Liver (tissue), 9 donors: Measurements from ENCODE around the gene PHKB. TPM values are rescaled to one million over a fixed set of nuclear protein-coding genes. Genes with fewer than 3 reads are reported as not detected.

Experiments used
- DNase-seq: peaks from one replicate; pipeline ENCODE4 v3.0.0-alpha.2; 2017; ENCODE audit warnings: low spot score
- H3K27ac ChIP-seq, 2 donors: one replicate each; pipeline ENCODE4 v1.7.0; 2013; ENCODE audit warnings: inconsistent platforms in 2 of 2, low read length in 2 of 2, control low read depth in 1 of 2, low read depth in 1 of 2, mild to moderate bottlenecking in 1 of 2
- H3K27me3 ChIP-seq, 4 donors: one replicate each; pipeline versions ENCODE4 v1.6.1 to v1.7.0; 2013; ENCODE audit warnings: low read length in 3 of 4, inconsistent platforms in 1 of 4, mild to moderate bottlenecking in 1 of 4, moderate library complexity in 1 of 4; ENCODE audit not compliant: control insufficient read depth in 4 of 4, insufficient read depth in 4 of 4
- H3K36me3 ChIP-seq, 4 donors: one replicate each; pipeline versions ENCODE4 v1.6.1 to v1.7.0; 2013; ENCODE audit warnings: low read length in 3 of 4, mild to moderate bottlenecking in 3 of 4, low read depth in 1 of 4, moderate library complexity in 1 of 4; ENCODE audit not compliant: control insufficient read depth in 4 of 4, insufficient read depth in 3 of 4
- H3K4me1 ChIP-seq, 4 donors: one replicate each; pipeline versions ENCODE4 v1.6.1 to v1.7.0; 2013; ENCODE audit warnings: low read length in 3 of 4, mild to moderate bottlenecking in 3 of 4, moderate library complexity in 1 of 4; ENCODE audit not compliant: control insufficient read depth in 4 of 4, insufficient read depth in 4 of 4
- H3K4me3 ChIP-seq, 3 donors: one replicate each; pipeline versions ENCODE4 v1.6.1 to v1.7.0; 2013; ENCODE audit warnings: low read length in 3 of 3, control low read depth in 1 of 3, low read depth in 1 of 3, mild to moderate bottlenecking in 1 of 3
- H3K9ac ChIP-seq, 2 donors: one replicate each; pipeline ENCODE4 v1.7.0; 2013; ENCODE audit warnings: low read length in 2 of 2, mild to moderate bottlenecking in 2 of 2, moderate library complexity in 2 of 2, control low read depth in 1 of 2, low read depth in 1 of 2
- H3K9me3 ChIP-seq, 4 donors: one replicate each; pipeline versions ENCODE4 v1.6.1 to v1.7.0; 2013; ENCODE audit warnings: low read length in 3 of 4; ENCODE audit not compliant: control insufficient read depth in 4 of 4
- ATF3 ChIP-seq: IDR thresholded peaks from 2 replicates; pipeline ENCODE4 v1.6.1; 2016; ENCODE audit warnings: antibody characterized with exemption
- CTCF ChIP-seq: fragments of 150-350 bp; IDR thresholded peaks from 2 replicates; pipeline ENCODE4 v1.5.1; 2017; ENCODE audit warnings: improper control_type of control experiment, low read depth, low read length; ENCODE audit not compliant: missing input control
- EGR1 ChIP-seq, 2 donors: IDR thresholded peaks; 2 replicates each; pipeline ENCODE4 v1.6.1; 2016 to 2018; ENCODE audit warnings: antibody characterized with exemption in 2 of 2, low read depth in 2 of 2
- FOXA1 ChIP-seq: IDR thresholded peaks from 2 replicates; pipeline ENCODE4 v1.6.1; 2016; ENCODE audit warnings: antibody characterized with exemption
- FOXA2 ChIP-seq: IDR thresholded peaks from 2 replicates; pipeline ENCODE4 v1.6.1; 2016; ENCODE audit warnings: antibody characterized with exemption
- GABPA ChIP-seq, 2 donors: IDR thresholded peaks in 1 of 2; conservative IDR thresholded peaks in 1 of 2; 2 replicates each; pipeline ENCODE4 v1.6.1; 2016; ENCODE audit warnings: antibody characterized with exemption in 2 of 2, mild to moderate bottlenecking in 1 of 2, moderate library complexity in 1 of 2
- HNF4A ChIP-seq, 2 donors: conservative IDR thresholded peaks; 2 replicates each; pipeline ENCODE4 v1.6.1; 2016; ENCODE audit warnings: antibody characterized with exemption in 2 of 2, mild to moderate bottlenecking in 2 of 2
- HNF4G ChIP-seq: IDR thresholded peaks from 2 replicates; pipeline ENCODE4 v1.6.1; 2016; ENCODE audit warnings: antibody characterized with exemption
- JUND ChIP-seq, 2 donors: IDR thresholded peaks; 2 replicates each; pipeline ENCODE4 v1.6.1; 2016; ENCODE audit warnings: antibody characterized with exemption in 2 of 2
- MAX ChIP-seq: IDR thresholded peaks from 2 replicates; pipeline ENCODE4 v1.6.1; 2016; ENCODE audit warnings: antibody characterized with exemption
- NR2F2 ChIP-seq: IDR thresholded peaks from 2 replicates; pipeline ENCODE4 v1.6.1; 2016; ENCODE audit warnings: antibody characterized with exemption
- RAD21 ChIP-seq, 2 donors: IDR thresholded peaks; 2 replicates each; pipeline ENCODE4 v1.6.1; 2016; ENCODE audit warnings: antibody characterized with exemption in 2 of 2, mild to moderate bottlenecking in 2 of 2
- REST ChIP-seq: IDR thresholded peaks from 2 replicates; pipeline ENCODE4 v1.6.1; 2016; ENCODE audit warnings: antibody characterized with exemption, mild to moderate bottlenecking
- RXRA ChIP-seq, 2 donors: IDR thresholded peaks; 2 replicates each; pipeline ENCODE4 v1.6.1; 2017 to 2018; ENCODE audit warnings: antibody characterized with exemption in 2 of 2, mild to moderate bottlenecking in 1 of 2
- SP1 ChIP-seq: IDR thresholded peaks from 2 replicates; pipeline ENCODE4 v1.6.1; 2018; ENCODE audit warnings: antibody characterized with exemption, mild to moderate bottlenecking
- TAF1 ChIP-seq: conservative IDR thresholded peaks from 2 replicates; pipeline ENCODE4 v1.6.1; 2016; ENCODE audit warnings: antibody characterized with exemption, mild to moderate bottlenecking
- YY1 ChIP-seq: IDR thresholded peaks from 2 replicates; pipeline ENCODE4 v1.6.1; 2016; ENCODE audit warnings: antibody characterized with exemption, mild to moderate bottlenecking
- ZBTB33 ChIP-seq: IDR thresholded peaks from 2 replicates; pipeline ENCODE4 v1.6.1; 2016; ENCODE audit warnings: antibody characterized with exemption
- WGBS: extraction: QIAGEN DNeasy Blood & Tissue Kit; methylation state at CpG from one replicate; pipeline ENCODE4 v1.1.7; 2013; 5-methylcytosine and 5-hydroxymethylcytosine counted together
- polyA plus RNA-seq, 2 donors: library from polyadenylated mRNA; stranded (reverse) in 1 of 2; unstranded in 1 of 2; fragments of 200-250 nt in 1 of 2; fragments of >200 nt in 1 of 2; fragmentation: Nextera tagmentation in 1 of 2; extraction: Ambion mirVana in 1 of 2; gene quantifications; one replicate each; pipeline versions ENCODE4 v1.2.1 to v1.2.3, GENCODE V29; 2013 to 2015
- total RNA-seq, 2 donors: library from RNA; depleted of rRNA; stranded (reverse); fragments of >200 nt; gene quantifications; one replicate each; pipeline ENCODE4 v1.2.3, GENCODE V29; 2014
- donor health status: healthy.
- donor health status: healthy.
- donor health status: healthy.
- donor health status: healthy.
- donor health status: healthy.

PHKB gene
- total and polyA plus RNA-seq, 4 donors, result 13.2 to 49.1 (median 29.0) TPM

GRCh38 chr16:47568351-47568750, 107.2 kb downstream of the PHKB start:
- H3K27ac ChIP-seq, result no peak overlapping the region
- no peaks in the 10 kb centered on the region for H3K9me3 ChIP-seq
- H3K4me3 ChIP-seq, result no peak overlapping the region
- no peaks in the 10 kb centered on the region for H3K4me1 ChIP-seq
- no peak for DNase-seq
- no peaks in the 10 kb centered on the region for H3K27me3 ChIP-seq
- H3K36me3 ChIP-seq, result peaks cover 0 to 4% (median 0%) of the 10 kb centered on the region in 4 donors
- 90% methylated on average over 1 of the region's 1 CpG for WGBS
- TF ChIP-seq RAD21 (IDR thresholded peaks at IDR 0.05) (no peak), RXRA (IDR thresholded peaks at IDR 0.05) (no peak), MAX (no peak), NR2F2 (no peak), SP1 (no peak), HNF4G (no peak), ZBTB33 (no peak), REST (no peak), GABPA (IDR thresholded peaks at IDR 0.05 in 1 of 2, conservative IDR thresholded peaks at IDR 0.05 in 1 of 2) (no peak), CTCF (no peak), FOXA1 (no peak), HNF4A (conservative IDR thresholded peaks at IDR 0.05) (no peak), ATF3 (no peak), TAF1 (no peak), EGR1 (IDR thresholded peaks at IDR 0.05; ENCODE audit: low read depth in 2 of 2) (no peak), FOXA2 (no peak), JUND (IDR thresholded peaks at IDR 0.05) (no peak), YY1 (no peak)
- no peak overlapping the region for H3K9ac ChIP-seq

- Histone ChIP-seq H3K4me3 (no peak overlapping the region), H3K27me3 (no peaks in the 10 kb centered on the region), H3K9ac (no peak overlapping the region), H3K4me1 (no peaks in the 10 kb centered on the region), H3K9me3 (no peaks in the 10 kb centered on the region), H3K27ac (no peak overlapping the region), H3K36me3 (peaks cover 0 to 4% (median 0%) of the 10 kb centered on the region in 4 donors)
- no peak for DNase-seq
- no peak for TF ChIP-seq FOXA2
Measured at GRCh38 chr16:47571049-47571448, 109.9 kb downstream of the PHKB start.
